T-helper 1 cell treated with Interleukin-12 subunit alpha and Interleukin-12 subunit beta and Interleukin-4 antibody, amounts not matched to agents 30 μg/mL and 1 μg/mL, for 36 hours (primary cell): ENCODE results near the gene GP5.

Experiments
- H3K27ac Mint-ChIP-seq: one replicate; pipeline ENCODE4 v1.8.0; 2021; ENCODE audit warnings: mild to moderate bottlenecking, mixed read lengths
- H3K27me3 Mint-ChIP-seq: one replicate; pipeline ENCODE4 v1.8.0; 2021; ENCODE audit warnings: low read depth, mixed read lengths
- H3K36me3 Mint-ChIP-seq: one replicate; pipeline ENCODE4 v1.8.0; 2021; ENCODE audit warnings: low read depth, mixed read lengths
- H3K4me1 Mint-ChIP-seq: one replicate; pipeline ENCODE4 v1.8.0; 2021; ENCODE audit warnings: low read depth, mixed read lengths
- H3K4me3 Mint-ChIP-seq: one replicate; pipeline ENCODE4 v1.8.0; 2021; ENCODE audit warnings: mild to moderate bottlenecking, moderate library complexity, mixed read lengths
- H3K9me3 Mint-ChIP-seq: one replicate; pipeline ENCODE4 v1.8.0; 2021; ENCODE audit warnings: mixed read lengths

The GP5 gene

GRCh38 chr3:194399166-194399565 is at the start of gene GP5:
TSS of gene GP5 (minus strand) at chr3:194399266. CDS start at chr3:194398282, 984 bp downstream.
- Mint-ChIP-seq H3K27ac (peak within 1 kb of the TSS; percentile 31), H3K36me3 (no peaks in the 10 kb centered on the region), H3K27me3 (peaks cover 9% of the 10 kb centered on the region), H3K4me3 (peak within 1 kb of the TSS; percentile 80), H3K9me3 (no peaks in the 10 kb centered on the region), H3K4me1 (peaks cover 44% of the 10 kb centered on the region)

- Mint-ChIP-seq H3K9me3 (no peaks in the 10 kb centered on the region), H3K36me3 (peaks cover 35% of the 10 kb centered on the region)
Observed at GRCh38 chr3:194447657-194448056, 48.6 kb upstream of the GP5 start.

GRCh38 chr3:194447161-194447560 is 48.1 kb upstream of the GP5 start:
- Mint-ChIP-seq H3K4me3 (no peak overlapping the region), H3K9me3 (no peaks in the 10 kb centered on the region), H3K4me1 (no peaks in the 10 kb centered on the region), H3K27ac (no peak overlapping the region), H3K36me3 (peaks cover 36% of the 10 kb centered on the region), H3K27me3 (no peaks in the 10 kb centered on the region)

More at GRCh38 chr3:194447657-194448056, 48.6 kb upstream of the GP5 start:
- Mint-ChIP-seq H3K27ac (no peak overlapping the region), H3K4me1 (no peaks in the 10 kb centered on the region), H3K27me3 (no peaks in the 10 kb centered on the region), H3K4me3 (no peak overlapping the region)

GRCh38 chr3:194446754-194447153 is 47.7 kb upstream of the GP5 start:
- H3K36me3 Mint-ChIP-seq = peaks cover 38% of the 10 kb centered on the region
- H3K9me3 Mint-ChIP-seq = no peaks in the 10 kb centered on the region
- H3K27ac Mint-ChIP-seq = no peak overlapping the region
- no peaks in the 10 kb centered on the region for H3K27me3 Mint-ChIP-seq
- peaks cover 2% of the 10 kb centered on the region for H3K4me1 Mint-ChIP-seq
- no peak overlapping the region for H3K4me3 Mint-ChIP-seq

GRCh38 chr3:194446172-194446571 is 47.1 kb upstream of the GP5 start:
- no peak overlapping the region for H3K27ac Mint-ChIP-seq
- H3K4me1 Mint-ChIP-seq = peaks cover 2% of the 10 kb centered on the region
- H3K27me3 Mint-ChIP-seq = no peaks in the 10 kb centered on the region
- H3K9me3 Mint-ChIP-seq = no peaks in the 10 kb centered on the region
- H3K4me3 Mint-ChIP-seq = no peak overlapping the region
- peaks cover 33% of the 10 kb centered on the region for H3K36me3 Mint-ChIP-seq

- H3K27me3 Mint-ChIP-seq = no peaks in the 10 kb centered on the region
- H3K4me3 Mint-ChIP-seq = no peak overlapping the region
- peaks cover 7% of the 10 kb centered on the region for H3K4me1 Mint-ChIP-seq
- H3K9me3 Mint-ChIP-seq = no peaks in the 10 kb centered on the region
- H3K36me3 Mint-ChIP-seq = peaks cover 32% of the 10 kb centered on the region
- H3K27ac Mint-ChIP-seq = no peak overlapping the region
Observed at GRCh38 chr3:194443901-194444300, 44.8 kb upstream of the GP5 start.

- Mint-ChIP-seq H3K27me3 (no peaks in the 10 kb centered on the region), H3K9me3 (no peaks in the 10 kb centered on the region), H3K4me3 (no peak overlapping the region), H3K36me3 (peaks cover 37% of the 10 kb centered on the region), H3K4me1 (peaks cover 13% of the 10 kb centered on the region), H3K27ac (no peak overlapping the region)
Observed at GRCh38 chr3:194440756-194441155, 41.7 kb upstream of the GP5 start.

GRCh38 chr3:194439881-194440550 is 41.0 kb upstream of the GP5 start:
- peaks cover 38% of the 10 kb centered on the region for H3K36me3 Mint-ChIP-seq
- H3K4me3 Mint-ChIP-seq = no peak overlapping the region
- peaks cover 13% of the 10 kb centered on the region for H3K4me1 Mint-ChIP-seq
- no peaks in the 10 kb centered on the region for H3K27me3 Mint-ChIP-seq
- no peak overlapping the region for H3K27ac Mint-ChIP-seq
- H3K9me3 Mint-ChIP-seq = no peaks in the 10 kb centered on the region

GRCh38 chr3:194434503-194434902 is 35.4 kb upstream of the GP5 start:
- Mint-ChIP-seq H3K9me3 (no peaks in the 10 kb centered on the region), H3K36me3 (peaks cover 30% of the 10 kb centered on the region), H3K4me1 (peaks cover 9% of the 10 kb centered on the region), H3K4me3 (no peak overlapping the region), H3K27ac (no peak overlapping the region), H3K27me3 (no peaks in the 10 kb centered on the region)

- Mint-ChIP-seq H3K9me3 (no peaks in the 10 kb centered on the region), H3K4me3 (no peak overlapping the region), H3K4me1 (peaks cover 2% of the 10 kb centered on the region), H3K36me3 (peaks cover 36% of the 10 kb centered on the region), H3K27me3 (no peaks in the 10 kb centered on the region), H3K27ac (no peak overlapping the region)
Observed at GRCh38 chr3:194431554-194431953, 32.5 kb upstream of the GP5 start.

- Mint-ChIP-seq H3K4me3 (no peak overlapping the region), H3K27me3 (no peaks in the 10 kb centered on the region), H3K9me3 (no peaks in the 10 kb centered on the region), H3K36me3 (peaks cover 27% of the 10 kb centered on the region), H3K4me1 (no peaks in the 10 kb centered on the region), H3K27ac (no peak overlapping the region)
Observed at GRCh38 chr3:194425399-194425798, 26.3 kb upstream of the GP5 start.

- H3K36me3 Mint-ChIP-seq = peaks cover 27% of the 10 kb centered on the region
- no peaks in the 10 kb centered on the region for H3K4me1 Mint-ChIP-seq
- H3K4me3 Mint-ChIP-seq = no peak overlapping the region
- H3K27ac Mint-ChIP-seq = no peak overlapping the region
- H3K9me3 Mint-ChIP-seq = no peaks in the 10 kb centered on the region
- H3K27me3 Mint-ChIP-seq = no peaks in the 10 kb centered on the region
Observed at GRCh38 chr3:194424953-194425352, 25.9 kb upstream of the GP5 start.

- no peaks in the 10 kb centered on the region for H3K4me1 Mint-ChIP-seq
- peaks cover 22% of the 10 kb centered on the region for H3K36me3 Mint-ChIP-seq
- no peaks in the 10 kb centered on the region for H3K9me3 Mint-ChIP-seq
- no peaks in the 10 kb centered on the region for H3K27me3 Mint-ChIP-seq
- H3K4me3 Mint-ChIP-seq = no peak overlapping the region
- H3K27ac Mint-ChIP-seq = no peak overlapping the region
Observed at GRCh38 chr3:194424373-194424772, 25.3 kb upstream of the GP5 start.

- Mint-ChIP-seq H3K4me1 (no peaks in the 10 kb centered on the region), H3K27ac (no peak overlapping the region), H3K4me3 (no peak overlapping the region), H3K27me3 (no peaks in the 10 kb centered on the region), H3K9me3 (no peaks in the 10 kb centered on the region), H3K36me3 (peaks cover 23% of the 10 kb centered on the region)
Observed at GRCh38 chr3:194423317-194423716, 24.3 kb upstream of the GP5 start.

- Mint-ChIP-seq H3K27ac (no peak overlapping the region), H3K4me1 (no peaks in the 10 kb centered on the region), H3K27me3 (no peaks in the 10 kb centered on the region), H3K4me3 (no peak overlapping the region), H3K9me3 (no peaks in the 10 kb centered on the region), H3K36me3 (peaks cover 20% of the 10 kb centered on the region)
Observed at GRCh38 chr3:194422188-194422587, 23.1 kb upstream of the GP5 start.

- Mint-ChIP-seq H3K9me3 (no peaks in the 10 kb centered on the region), H3K27me3 (no peaks in the 10 kb centered on the region), H3K36me3 (peaks cover 22% of the 10 kb centered on the region), H3K27ac (no peak overlapping the region), H3K4me1 (no peaks in the 10 kb centered on the region), H3K4me3 (no peak overlapping the region)
Observed at GRCh38 chr3:194418671-194419070, 19.6 kb upstream of the GP5 start.
